Activated CD8-positive, alpha-beta memory T cell treated with anti-CD3 and anti-CD28 coated beads, Interleukin-2, amount 50 U/mL, for 1 hour (primary cell): Measurements from ENCODE around the gene TYRO3.

Experiments used
- DNase-seq: peaks from one replicate; pipeline ENCODE4 v3.0.0-alpha.2; 2020; ENCODE audit errors: extremely low read depth

Gene TYRO3

DNA sequence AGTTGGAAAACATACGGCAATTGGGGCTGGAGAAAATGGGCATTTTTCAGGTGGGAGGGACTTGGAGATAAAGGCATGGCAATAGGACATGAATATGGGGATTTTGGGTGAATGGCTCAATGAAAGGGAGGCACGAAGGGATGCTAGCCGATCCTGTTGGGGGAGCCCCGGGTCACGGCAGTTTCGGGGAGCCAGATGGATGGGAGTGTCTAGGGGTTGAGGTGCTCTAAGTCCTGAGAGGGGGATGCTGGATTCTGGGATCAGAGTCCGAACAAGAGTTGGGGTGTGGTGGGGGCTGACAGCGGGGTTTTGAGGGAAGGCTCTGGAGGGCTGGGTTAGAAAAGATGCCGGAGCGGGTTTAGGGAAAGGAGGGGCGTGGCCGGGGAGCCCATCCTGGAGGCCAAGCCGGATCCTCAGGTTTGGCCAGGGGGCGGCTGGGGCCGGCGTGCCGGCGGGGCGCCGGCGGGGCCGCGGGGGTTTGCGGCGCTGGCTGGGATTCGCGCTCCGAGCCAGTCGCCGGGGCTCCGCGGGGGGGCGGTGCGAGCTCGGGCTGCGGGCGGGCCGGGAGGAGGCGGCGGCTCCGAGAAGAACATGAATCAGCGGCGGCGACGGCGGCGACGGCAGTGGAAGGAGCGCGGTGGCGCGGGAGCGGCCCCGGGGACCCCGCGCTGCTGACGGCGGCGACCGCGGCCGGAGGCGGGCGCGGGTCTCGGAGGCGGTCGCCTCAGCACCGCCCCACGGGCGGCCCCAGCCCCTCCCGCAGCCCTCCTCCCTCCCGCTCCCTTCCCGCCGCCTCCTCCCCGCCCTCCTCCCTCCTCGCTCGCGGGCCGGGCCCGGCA, at the start of gene TYRO3:
TSS of gene TYRO3 (plus strand) at position 813 of the 839 bp plus-strand sequence. CDS start 46 bp downstream, outside the sequence.
- DNase-seq, result peak; percentile 38

DNA sequence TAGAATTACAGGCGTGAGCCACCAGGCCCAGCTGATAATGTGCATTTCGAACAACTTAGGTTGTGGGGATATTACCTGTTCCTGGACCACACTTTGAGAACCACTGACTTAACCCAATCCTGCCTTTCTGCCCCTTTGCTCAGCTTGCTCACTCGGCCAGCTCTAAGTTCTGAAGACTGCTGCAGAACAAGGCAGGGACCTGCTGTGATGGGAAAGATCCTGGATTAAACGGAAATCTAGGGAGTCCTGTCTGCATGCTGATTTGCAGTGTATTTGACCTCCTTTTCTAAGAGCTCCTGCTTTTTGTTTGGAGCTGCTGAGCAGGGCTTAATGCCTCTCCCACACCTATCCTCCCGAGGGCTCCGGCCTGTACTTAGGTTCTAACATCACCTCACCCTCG, 48.3 kb upstream of the TYRO3 start:
- no peak for DNase-seq

DNA sequence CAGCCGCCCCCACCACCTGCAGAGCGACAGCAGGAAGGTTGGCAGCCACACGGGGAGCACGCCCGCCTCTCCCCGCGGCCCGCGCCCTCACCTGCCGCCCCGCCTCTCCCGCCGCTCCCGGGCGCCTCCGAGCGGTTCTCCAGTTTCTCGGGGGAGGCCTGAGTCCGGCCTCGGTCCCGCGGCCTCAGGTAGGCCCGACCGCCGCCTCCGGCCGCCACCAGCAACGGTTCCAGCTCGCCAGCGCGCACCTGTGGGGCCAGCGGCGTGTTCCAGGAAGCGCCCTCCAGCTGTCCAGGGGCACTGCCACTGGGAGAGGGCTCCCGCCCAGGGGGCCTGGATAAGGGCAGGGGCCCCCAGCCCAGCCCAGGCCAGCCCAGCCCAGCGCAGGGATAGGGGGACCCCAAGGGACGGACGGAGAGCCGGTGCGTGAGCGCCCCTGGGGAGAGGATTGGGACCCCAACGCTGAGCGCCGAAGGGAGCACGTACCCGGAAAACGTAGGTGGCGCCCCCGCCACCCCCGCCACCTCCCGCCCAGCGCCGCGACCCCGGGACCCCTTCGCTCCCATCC, 47.6 kb upstream of the TYRO3 start:
- no peak for DNase-seq

DNA sequence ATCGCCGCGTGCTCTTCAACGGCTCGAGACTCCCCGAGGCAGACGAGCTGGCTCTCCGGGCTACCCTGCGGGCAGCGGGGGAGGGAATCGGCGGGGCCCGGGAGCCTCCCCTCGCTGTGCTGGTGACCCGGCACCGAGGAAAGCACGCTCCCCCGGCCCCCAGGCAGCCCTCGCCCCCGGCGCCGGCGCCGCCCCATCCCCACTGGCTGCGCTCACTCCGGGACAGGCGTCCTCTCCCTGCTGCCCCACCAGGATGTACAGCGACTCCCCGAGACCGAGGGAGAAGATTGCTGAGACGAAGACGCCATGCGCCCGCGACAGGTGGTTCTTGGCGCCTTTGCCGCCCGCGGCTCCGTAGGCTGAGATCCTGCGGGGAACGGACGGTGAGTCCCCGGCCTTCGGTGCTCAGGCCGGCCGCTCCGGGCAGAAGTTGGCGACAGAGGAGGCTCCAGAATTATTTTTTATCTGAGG, 47.1 kb upstream of the TYRO3 start:
- no peak for DNase-seq

DNA sequence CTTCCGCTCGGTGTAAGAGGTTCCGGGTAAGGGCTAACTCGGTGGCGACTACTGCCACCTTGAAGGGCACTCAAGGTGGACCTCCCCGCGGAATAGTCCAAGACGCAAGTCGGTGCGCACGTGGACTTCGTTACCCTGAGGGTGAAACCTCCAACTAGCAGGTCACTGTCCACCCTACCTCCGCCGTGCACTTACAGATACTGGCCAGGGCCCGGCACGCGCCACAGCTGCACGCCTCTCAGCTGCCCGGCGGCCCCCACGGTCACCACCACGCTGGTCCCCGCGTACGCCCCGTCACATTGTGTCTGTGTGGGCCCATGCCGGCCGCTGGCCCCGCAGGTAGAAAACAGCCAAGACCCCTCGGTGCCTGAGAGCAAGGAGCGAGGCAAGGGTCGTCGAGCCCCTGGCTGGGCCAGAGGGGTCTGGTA, 46.5 kb upstream of the TYRO3 start:
- no peak for DNase-seq

DNA sequence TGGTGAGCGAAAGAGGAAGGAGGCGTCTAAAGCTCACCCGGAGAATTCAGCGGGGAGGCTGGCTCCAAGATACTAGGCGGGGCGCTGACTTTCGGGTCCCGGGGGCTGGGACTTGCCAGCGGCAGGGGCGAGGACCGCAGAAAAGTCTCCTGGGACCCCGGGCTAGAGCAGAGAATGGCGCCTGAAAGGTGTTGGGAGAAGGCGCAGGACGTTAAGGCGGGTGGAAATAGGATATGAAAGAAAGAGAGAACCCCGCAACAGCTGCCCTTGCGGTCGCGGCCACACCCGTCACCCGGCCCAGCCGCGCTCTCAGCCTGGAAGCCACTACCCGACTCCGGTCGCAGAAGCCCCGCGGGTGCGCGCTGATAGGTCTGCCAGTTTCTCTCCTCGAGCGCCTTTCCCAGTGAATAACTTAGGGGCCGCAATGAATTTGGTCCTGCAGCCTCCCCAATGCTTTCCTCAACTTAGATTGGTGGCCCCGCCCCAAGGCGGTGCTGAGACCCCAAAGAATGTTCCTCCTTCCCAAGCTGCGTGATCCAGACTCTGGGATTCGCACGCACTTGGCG, 46.0 kb upstream of the TYRO3 start:
- DNase-seq, result no peak

DNA sequence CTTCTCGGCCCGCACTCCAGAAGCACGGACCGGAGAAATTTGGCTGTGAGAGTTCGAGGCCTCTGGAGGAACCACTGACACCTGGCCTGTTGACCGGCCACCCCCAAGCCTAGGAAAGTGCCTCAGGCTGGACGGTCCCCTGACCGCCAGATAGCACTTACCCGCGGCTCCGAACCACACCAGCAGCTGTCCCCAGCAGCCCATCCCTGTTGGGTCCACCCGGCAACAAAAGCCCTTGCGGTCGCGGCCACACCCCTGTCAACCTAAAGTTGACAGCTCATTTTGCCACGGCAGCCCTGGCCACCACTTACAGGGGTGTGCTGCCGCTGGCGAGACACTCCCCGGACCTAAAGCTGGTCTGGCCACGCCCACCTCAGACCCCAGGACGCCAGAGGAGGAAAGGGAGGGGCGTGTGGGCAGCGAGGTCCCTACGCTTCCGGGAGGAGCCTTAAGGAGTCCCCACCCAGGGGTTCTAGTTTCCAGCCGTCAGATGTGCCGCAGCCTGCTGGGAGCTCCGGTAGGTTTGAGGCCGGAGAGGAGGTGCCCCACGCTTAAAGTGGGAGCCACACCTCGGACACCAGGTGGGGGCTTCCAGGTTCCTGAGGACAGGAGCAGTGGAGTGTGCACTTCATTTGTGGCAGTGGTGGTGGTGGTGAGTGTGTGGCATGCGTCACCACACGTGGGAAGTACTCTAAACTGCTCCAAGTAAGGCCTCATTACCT, 45.3 kb upstream of the TYRO3 start, which contains the start of gene LTK:
TSS of gene LTK (minus strand) at position 322 of the 722 bp plus-strand sequence. CDS start at position 204, 118 bp downstream.
- no peak for DNase-seq

DNA sequence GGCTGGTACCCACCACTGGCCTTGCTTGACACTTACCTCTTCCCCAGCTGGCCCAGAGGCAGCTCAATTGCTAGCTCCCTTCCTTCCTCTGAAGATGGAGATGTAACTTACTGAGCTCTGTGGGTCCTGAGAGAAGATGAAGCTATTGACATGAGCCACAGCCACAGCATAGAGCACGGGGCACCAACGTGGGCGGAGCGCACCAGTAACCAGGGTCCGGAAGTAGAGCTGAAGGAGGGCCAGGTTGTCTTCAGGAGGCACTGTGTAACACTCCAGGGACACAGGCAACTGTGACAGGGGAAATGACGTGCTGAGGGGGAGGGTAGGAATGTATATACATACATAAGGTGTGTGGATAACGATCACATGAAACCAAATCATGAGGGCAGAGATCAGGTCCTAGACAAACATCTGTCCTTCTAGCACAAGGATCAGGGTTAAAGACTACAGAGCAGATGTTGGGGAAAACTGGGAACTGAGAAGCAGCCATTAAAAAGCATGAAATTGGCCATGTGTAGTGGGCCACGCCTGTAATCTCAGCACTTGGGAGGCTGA, 41.0 kb upstream of the TYRO3 start:
- DNase-seq, result no peak

DNA sequence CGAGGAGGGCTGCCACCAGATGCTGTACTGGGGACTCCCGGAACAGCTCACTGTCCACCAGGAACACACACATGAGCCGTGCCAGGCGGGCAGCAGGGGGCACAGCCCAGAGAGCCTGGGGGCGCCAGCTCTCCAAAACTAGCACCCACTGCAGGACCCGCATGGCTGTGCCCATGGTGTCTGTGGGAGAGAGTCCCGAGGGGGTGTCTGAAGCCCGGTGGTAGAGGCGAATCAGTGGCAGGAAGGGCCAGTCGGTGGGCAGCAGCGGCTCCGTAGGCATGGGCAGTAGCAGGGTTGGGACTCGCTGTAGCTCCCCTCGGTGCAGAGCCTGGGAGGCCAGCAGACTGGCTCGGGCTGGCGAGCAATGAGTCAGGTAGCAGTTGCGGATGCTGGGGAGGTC, 38.4 kb upstream of the TYRO3 start:
- DNase-seq, result no peak

DNA sequence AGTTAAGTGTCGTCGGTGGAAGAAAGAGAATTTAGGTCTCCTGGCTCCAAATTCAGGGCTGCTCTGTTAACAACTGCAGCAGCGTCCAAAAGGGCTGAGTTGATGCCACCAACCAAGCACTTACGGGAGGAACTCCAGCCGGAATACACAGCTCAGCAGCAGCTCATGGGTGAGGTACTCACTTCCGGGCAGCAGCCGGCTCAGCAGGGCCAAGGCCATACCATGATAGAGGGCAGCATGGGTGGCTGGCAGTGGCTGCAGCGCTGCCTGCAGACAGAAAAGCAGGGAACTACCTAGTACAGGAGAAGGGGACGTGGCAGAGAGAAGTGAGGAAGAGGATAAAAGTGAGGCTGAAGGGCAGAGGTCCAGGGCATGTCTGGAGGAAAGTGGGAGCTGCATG, 37.4 kb upstream of the TYRO3 start:
- no peak for DNase-seq

DNA sequence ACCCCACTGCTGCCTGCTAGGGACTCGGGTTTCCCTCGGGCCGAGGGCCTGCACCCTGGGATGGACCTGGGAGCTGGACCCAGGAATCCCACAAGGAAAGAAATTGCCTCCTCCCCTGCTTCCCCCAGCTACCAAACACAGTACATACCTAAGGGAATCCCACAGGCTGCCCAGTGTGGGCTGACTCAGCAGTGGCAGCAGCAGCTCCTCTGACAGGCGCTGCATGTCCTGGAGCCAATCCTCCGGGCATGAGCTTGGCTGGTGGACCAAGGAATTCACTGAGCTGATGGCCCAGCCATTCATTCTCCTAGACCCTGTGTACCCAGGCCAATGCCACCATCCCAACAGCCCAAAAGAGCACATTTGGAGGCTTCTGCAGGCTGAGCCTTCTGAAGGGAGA, 35.9 kb upstream of the TYRO3 start:
- no peak for DNase-seq

DNA sequence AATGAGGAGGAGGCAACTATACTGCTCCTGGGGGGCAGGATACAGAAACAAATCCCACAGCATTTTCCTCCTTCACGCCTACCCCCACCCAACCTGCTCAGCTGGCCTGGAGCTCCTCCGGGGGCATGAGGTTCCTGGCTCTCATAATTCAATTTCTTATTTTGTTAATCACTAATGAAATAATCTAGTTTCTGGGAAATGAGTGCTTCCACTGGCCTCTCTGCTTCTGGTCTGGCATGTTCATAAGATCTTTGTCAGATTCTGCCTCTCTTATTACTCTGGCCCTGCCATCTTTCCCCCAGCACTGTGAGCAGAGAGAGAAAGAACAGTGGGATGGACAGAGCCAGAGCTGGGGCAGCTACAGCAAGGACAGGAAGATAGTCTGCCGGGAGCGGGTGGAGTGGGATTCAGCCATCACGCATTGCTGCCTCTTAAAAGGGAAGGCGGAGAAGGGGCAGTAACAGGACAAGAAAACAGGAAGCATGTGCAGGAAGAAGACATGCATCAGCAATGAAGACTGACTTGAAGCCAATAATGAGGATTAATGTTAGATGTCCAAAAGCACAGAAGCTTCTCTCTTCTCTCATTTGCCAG, 28.6 kb upstream of the TYRO3 start:
- DNase-seq, result no peak

DNA sequence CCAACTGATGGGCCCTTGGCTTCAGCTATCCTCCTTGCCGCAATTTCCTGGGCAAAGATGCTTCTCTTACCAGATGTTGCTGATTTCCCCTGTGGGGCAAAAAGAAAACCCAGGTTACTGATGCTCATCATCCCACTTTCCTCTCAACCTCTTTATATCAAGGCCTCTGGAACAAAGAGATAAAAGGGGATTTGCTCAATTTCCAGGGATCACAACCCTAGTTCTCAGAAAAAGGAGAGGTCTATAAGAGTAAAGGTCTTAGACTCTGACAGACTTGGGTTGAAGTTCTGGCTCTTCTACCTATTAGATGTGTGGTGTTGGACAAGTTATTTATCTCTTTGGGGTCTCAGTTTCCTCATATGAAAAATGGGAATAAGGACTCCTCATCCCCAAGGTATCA, 23.5 kb upstream of the TYRO3 start:
- DNase-seq, result no peak

DNA sequence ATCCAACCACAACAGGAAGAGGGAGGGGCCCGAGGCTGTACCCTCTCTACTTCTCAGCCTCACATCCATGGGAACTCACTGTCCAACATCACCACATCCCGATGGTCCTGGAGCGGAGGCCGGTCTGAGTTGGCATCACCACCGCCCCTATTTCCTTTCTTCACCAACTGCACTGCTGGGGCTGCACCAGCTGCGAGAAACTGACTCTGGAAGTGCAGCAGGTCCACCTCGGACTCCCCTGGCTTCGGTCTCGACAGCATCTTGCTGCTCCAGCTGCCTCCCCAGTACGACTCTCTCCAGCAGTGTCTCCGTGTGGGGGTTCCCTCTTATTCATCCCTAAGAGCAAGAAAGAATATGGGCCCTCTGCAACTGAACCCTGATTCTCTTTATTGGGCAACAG, 22.1 kb upstream of the TYRO3 start:
- DNase-seq, result no peak

DNA sequence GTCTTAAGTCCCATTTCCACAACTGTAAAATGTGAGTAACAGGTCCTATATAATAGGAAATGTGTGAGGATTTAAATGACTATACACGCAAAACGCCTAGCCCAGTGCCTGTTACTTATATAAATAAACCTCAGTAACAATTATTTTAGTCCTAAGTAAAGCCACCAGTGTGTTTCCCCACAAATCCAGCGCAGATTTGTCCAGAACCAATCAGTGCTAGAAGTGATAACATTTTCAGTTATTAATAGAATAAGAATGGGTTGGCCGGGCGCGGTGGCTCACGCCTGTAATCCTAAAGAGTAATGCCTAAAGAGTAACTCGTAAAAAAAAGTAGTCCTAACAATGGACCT, 15.5 kb upstream of the TYRO3 start:
- no peak for DNase-seq

DNA sequence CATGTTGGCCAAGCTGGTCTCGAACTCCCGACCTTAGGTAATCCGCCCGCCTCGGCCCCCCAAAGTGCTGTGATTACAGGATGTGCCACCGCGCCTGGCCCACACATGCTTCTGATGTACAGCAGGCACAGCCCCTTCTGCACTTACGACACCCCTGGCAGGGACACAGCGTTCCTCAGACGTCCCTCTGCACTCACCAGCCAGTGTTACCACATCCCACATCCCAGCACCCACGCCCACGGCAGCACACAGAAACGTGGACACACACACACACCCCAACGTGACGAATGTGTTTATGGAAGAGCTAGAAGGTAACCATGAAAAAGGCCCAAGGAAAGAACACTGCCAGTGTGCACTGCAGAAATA, 14.4 kb upstream of the TYRO3 start:
- no peak for DNase-seq

DNA sequence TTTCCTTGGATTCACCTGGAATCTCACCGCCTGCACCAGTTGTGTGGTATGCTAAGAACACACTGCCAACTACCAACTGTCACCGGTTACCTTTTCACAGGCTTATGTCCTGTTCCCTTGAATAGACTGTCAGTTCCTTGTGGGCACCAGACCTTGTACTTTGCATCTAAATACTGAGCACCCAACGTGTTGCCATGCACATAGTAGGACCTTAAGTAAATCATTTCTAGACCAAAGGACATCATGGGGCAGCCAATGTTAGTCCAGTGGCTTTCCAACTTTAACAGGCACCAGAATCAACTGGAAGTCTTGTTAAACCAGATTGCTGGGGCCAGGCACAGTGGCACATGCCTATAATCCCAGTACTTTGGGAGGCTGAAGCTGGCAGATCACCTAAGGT, 13.8 kb upstream of the TYRO3 start:
- DNase-seq, result no peak

DNA sequence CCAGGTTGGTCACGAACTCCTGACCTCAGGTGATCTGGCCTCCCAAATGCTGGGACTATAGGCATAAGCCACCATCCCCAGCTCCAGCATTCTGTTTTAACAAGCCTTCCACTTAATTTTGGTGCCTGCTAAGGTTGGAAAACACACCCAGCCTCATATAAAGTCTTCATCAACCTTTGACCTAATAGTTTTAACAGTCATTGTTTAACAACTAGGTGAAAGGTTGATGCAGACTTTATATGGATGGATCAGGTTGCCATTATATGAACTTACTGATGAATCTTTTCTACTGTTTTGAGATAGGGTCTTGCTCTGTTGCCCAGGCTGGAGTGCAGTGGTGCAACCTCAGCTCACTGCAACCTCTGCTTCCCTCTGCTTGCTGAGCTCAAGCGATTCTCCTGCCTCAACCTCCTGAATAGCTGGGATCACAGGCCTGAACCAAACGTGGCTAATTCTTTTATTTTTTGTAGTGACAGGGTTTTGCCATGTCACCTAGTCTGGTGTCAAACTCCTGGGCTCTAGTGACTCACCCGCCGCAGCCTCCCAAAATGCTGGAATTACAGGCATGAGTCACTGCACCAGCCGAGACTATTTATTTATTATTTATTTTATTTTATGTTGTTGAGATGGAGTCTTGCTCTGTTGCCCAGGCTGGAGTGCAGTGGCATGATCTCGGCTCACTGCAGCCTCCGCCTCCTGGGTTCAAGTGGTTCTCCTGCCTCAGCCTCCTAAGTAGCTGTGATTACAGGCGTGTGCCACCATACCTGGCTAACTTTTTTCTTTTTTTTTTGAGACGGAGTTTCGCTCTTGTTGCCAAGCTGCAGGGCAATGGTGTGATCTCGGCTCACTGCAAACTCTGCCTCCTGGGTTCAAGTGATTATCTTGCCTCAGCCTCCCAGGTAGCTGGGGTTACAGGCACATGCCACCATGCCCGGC, 11.9 kb upstream of the TYRO3 start:
- DNase-seq, result no peak

DNA sequence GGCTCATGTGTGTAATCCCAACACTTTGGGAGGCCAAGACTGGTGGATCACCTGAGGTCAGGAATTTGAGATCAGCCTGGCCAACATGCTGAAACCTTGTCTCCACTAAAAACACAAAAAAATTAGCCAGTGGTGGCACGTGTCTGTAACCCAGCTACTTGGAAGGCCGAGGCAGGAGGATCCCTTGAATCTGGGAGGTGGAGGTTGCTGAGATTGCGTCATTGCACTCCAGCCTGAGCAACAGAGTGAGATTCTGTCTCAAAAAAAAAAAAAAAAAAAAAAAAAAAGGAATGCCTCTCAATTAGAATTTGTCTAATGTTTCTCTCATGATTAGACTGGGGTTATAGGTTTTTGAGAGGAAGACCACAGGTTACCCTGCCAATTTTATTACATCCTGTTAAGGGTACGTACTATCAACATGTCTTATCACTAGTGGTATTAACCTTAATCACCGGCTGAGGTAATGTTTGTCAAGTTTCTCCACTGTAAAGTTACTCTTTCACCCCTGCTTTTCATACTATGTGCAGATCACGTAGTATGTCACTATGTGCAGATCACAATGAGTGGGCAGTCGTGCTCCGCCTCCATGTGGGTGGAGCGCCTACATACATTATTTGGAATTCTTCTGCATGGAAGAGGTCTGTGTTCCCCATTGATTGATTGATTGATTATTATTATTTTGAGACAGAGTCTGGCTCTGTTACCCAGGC, 8.8 kb upstream of the TYRO3 start:
- no peak for DNase-seq

DNA sequence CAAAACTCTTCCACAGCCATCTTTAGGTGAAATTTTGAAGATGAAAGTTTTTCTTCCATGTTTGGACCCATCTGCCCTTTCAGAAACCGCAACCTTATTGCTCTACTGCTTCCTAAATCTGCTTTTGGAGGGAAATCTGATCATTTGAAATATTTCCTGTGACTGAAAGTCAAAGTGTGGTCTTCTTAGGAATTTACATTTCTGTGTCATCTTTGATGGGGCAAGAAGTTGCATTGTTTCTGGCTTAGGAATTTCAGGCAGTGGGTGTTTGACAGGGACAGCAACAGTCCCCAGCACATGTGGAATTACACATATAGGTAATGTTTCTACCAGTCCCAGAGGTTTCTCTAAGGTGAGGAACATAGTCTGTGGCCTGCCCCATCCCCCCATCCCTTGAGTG, 5.3 kb upstream of the TYRO3 start:
- no peak for DNase-seq
